ENCODE results near the gene KRTAP5-11. TPM values are rescaled to one million over a fixed set of nuclear protein-coding genes. Genes with fewer than 3 reads are reported as not detected.
A peak's percentile ranks its signal among the peaks of the same experiment; 100 is the strongest.
"Not testable (repeated sequence)": the region's sequence is repeated elsewhere in the genome, so short reads cannot be mapped to it uniquely, and the experiment has no call there.

Gene KRTAP5-11
- total RNA-seq, 2 experiments from 2014 or later = not detected

- Histone ChIP-seq H3K9me3 (ENCODE audit: low read length) (no peaks in the 10 kb centered on the region), H4K20me1 (ENCODE audit: insufficient read depth, low read length) (no peaks in the 10 kb centered on the region), H3K9me2 (ENCODE audit: insufficient read depth, low read length) (no peaks in the 10 kb centered on the region), H3K4me3 (ENCODE audit: low read depth, low read length, poor library complexity, severe bottlenecking) (no peak overlapping the region), H3K27ac (ENCODE audit: low read depth, low read length, poor library complexity, severe bottlenecking) (no peak overlapping the region), H3K36me3 (ENCODE audit: insufficient read depth, low read length) (no peaks in the 10 kb centered on the region), H3K4me1 (ENCODE audit: insufficient read depth, low read length, poor library complexity, severe bottlenecking) (no peaks in the 10 kb centered on the region), H2AFZ (ENCODE audit: low read length) (no peak overlapping the region), H3K4me2 (ENCODE audit: low read length) (no peak overlapping the region), H3K79me2 (ENCODE audit: insufficient read depth, low read depth, low read length) (no peaks in the 10 kb centered on the region)
- intact Hi-C loops (cut with micrococcal nuclease; ENCODE audit: unreplicated experiment) = no loop called here
- no peak for DNase-seq (ENCODE audit: low spot score)
- no TSS peak for BruUV-seq (replicated peaks)
- ChIA-PET POLR2A (no interaction called here), CTCF (ENCODE audit: unreplicated experiment) (no interaction called here)
- TF ChIP-seq CTCF (conservative IDR thresholded peaks at IDR 0.05; ENCODE audit: low read length) (no peak), EZH2phosphoT487 (IDR thresholded peaks at IDR 0.05; ENCODE audit: borderline replicate concordance, low read depth, low read length) (no peak)
Observed at GRCh38 chr11:71581826-71582225, 849 bp downstream of the KRTAP5-11 start.

GRCh38 chr11:71580057-71581003 is 2.3 kb downstream of the KRTAP5-11 start:
- DNase-seq (ENCODE audit: low spot score) = peak; percentile 61

GRCh38 chr11:71579513-71579912 is 3.2 kb downstream of the KRTAP5-11 start:
- H3K79me2 ChIP-seq (ENCODE audit: insufficient read depth, low read depth, low read length); H3K36me3 ChIP-seq (ENCODE audit: insufficient read depth, low read length); DNase-seq (ENCODE audit: low spot score); H4K20me1 ChIP-seq (ENCODE audit: insufficient read depth, low read length); H3K9me2 ChIP-seq (ENCODE audit: insufficient read depth, low read length); H2AFZ ChIP-seq (ENCODE audit: low read length); H3K4me3 ChIP-seq (ENCODE audit: low read depth, low read length, poor library complexity, severe bottlenecking); BruUV-seq (replicated peaks); H3K4me2 ChIP-seq (ENCODE audit: low read length); CTCF ChIA-PET (ENCODE audit: unreplicated experiment); intact Hi-C loops (cut with micrococcal nuclease; ENCODE audit: unreplicated experiment); H3K27ac ChIP-seq (ENCODE audit: low read depth, low read length, poor library complexity, severe bottlenecking); H3K9me3 ChIP-seq (ENCODE audit: low read length); H3K4me1 ChIP-seq (ENCODE audit: insufficient read depth, low read length, poor library complexity, severe bottlenecking); POLR2A ChIA-PET: not testable (repeated sequence)

More at GRCh38 chr11:71580057-71581003, 2.3 kb downstream of the KRTAP5-11 start:
- Histone ChIP-seq H4K20me1 (ENCODE audit: insufficient read depth, low read length) (no peaks in the 10 kb centered on the region), H3K9me3 (ENCODE audit: low read length) (no peaks in the 10 kb centered on the region), H3K9me2 (ENCODE audit: insufficient read depth, low read length) (no peaks in the 10 kb centered on the region), H3K36me3 (ENCODE audit: insufficient read depth, low read length) (no peaks in the 10 kb centered on the region), H3K4me1 (ENCODE audit: insufficient read depth, low read length, poor library complexity, severe bottlenecking) (no peaks in the 10 kb centered on the region), H3K27ac (ENCODE audit: low read depth, low read length, poor library complexity, severe bottlenecking) (no peak overlapping the region), H3K79me2 (ENCODE audit: insufficient read depth, low read depth, low read length) (no peaks in the 10 kb centered on the region), H3K4me2 (ENCODE audit: low read length) (no peak overlapping the region), H3K4me3 (ENCODE audit: low read depth, low read length, poor library complexity, severe bottlenecking) (no peak overlapping the region), H2AFZ (ENCODE audit: low read length) (no peak overlapping the region)
- intact Hi-C loops (cut with micrococcal nuclease; ENCODE audit: unreplicated experiment) = no loop called here
- POLR2A ChIA-PET = no interaction called here
- CTCF ChIA-PET (ENCODE audit: unreplicated experiment) = no interaction called here
- no TSS peak for BruUV-seq (replicated peaks)
- TF ChIP-seq CTCF (conservative IDR thresholded peaks at IDR 0.05; ENCODE audit: low read length) (peak; percentile 81), EZH2phosphoT487 (IDR thresholded peaks at IDR 0.05; ENCODE audit: borderline replicate concordance, low read depth, low read length) (no peak)
